Measurements from ENCODE around the gene CHADL.

DNA sequence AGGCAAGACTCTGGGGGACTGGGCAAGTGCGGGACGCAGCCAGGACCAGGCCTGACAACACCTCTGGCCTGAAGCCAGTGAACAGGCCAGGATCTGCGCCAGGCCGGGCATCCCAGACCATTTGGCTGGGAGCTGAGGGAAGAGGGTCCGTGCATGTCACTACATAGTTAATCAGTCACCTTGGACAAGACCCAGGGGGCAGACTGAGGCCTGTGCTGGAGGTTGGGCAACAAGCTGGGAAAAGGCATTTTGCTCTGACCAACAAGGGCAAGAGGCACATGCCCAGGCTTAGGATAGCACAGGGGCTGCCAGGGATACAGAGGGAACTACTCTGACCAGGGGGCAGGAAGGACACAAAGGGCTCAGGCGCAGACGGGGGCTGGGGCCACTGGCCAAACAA is 7.0 kb upstream of the CHADL start:
- TF ChIP-seq, protein P1, sequence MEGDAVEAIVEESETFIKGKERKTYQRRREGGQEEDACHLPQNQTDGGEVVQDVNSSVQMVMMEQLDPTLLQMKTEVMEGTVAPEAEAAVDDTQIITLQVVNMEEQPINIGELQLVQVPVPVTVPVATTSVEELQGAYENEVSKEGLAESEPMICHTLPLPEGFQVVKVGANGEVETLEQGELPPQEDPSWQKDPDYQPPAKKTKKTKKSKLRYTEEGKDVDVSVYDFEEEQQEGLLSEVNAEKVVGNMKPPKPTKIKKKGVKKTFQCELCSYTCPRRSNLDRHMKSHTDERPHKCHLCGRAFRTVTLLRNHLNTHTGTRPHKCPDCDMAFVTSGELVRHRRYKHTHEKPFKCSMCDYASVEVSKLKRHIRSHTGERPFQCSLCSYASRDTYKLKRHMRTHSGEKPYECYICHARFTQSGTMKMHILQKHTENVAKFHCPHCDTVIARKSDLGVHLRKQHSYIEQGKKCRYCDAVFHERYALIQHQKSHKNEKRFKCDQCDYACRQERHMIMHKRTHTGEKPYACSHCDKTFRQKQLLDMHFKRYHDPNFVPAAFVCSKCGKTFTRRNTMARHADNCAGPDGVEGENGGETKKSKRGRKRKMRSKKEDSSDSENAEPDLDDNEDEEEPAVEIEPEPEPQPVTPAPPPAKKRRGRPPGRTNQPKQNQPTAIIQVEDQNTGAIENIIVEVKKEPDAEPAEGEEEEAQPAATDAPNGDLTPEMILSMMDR (IDR thresholded peaks at IDR 0.05): no peak
- TF ChIP-seq POLR2A (IDR thresholded peaks at IDR 0.05; ENCODE audit: low read depth): no peak

Data from esophagus muscularis mucosa (tissue), 3 donors.